Stimulated activated CD8-positive, alpha-beta memory T cell treated with anti-CD3 and anti-CD28 coated beads, Interleukin-12 subunit alpha, Interleukin-12 subunit beta, amount 100 ng/mL, for 4 hours (primary cell): ENCODE results near the gene ZFR2.

Experiments
- DNase-seq: peaks from one replicate; pipeline ENCODE4 v3.0.0-alpha.2; 2020; ENCODE audit warnings: low read depth

The ZFR2 gene

DNA sequence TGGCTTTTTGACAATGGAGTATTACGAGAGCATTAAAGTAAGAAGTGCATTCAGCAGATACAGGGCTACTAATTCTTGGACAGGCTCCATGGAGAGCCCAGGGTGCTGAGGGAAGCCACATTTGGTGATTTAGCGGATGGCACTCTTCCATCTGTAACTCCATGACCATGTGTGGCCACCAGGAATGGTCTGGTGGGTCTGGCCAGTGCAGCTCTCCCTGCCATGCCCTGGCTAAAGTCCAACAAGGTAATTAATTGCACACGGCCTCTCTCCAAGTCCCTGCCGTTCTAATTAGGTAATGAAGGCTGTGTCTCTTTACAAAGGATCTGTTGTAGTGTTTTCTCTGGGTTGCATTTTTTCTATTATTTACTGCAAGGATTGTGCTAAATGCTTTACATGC, 4.3 kb upstream of the ZFR2 start:
- DNase-seq = no peak

DNA sequence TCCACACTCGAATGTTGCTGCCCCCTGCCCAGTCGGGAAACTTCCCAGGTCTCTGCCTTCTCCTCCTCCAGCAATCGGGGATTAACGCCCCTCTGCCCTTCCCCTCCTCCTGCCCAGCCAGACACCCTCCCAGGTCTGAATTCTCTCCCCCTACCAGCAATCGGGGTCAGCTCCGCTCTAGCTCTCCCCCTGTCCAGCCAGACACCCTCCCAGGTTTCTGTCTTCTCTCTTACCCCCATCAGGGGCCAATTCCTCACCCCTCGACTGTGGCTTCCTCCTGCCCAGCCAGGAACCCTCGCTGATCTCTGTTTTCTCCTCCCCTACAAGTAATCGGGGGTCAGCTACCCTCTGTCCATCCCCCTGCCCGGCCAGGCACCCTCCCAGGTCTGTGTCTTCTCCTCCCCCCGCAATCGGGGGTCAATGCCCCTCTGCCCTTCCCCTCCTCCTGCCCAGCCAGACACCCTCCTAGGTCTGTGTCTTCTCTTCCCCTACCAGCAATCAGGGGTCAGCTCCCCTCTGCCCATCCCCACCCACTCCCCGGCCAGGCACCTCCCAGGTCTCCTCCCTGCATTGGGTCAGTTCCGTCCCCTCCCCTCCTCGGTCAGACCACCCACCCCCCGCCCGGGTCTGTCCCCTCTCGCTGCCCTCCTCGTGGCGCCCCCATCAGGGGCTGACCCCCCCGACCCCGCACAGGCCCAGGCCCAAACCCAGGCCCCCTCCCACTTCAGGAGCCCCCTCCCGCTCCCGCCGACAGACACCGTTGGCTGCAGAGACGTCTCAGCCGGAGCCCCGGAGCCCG, 668 bp downstream of the ZFR2 start:
- no peak for DNase-seq

DNA sequence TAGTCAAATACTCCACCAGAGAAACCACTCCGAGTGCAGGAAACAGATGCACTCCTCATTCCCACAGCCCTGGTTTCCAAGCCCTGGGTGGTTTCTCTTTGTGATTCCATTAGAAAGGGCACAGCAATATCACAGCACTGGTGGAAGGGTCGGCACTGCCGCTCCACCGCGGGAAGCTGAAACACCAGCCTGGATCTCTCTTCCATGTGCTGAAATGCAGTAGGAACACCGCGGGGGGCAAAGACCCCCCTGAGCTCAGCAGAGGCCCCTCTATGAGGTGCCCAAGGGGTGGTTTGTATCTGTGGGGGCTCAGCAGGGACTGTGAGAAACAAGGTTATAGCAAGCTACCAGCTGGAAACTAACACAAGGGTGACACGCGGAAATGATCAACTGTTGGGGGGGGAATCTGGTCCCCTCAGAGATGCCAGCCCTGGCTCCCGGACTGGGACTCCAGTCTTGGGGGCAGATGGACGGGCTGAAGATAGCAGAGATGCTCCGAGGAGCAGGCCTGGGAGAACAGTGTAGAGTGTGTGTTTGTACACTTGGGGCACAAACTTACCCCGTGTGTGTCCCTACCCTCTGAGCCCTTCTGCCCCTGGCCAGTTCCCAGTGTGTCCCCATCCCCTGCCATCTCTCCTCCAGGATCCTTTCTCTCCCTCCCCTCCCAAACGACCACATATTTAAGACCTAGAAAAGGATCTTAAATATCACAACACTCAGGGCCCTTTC, 1.8 kb downstream of the ZFR2 start:
- DNase-seq = no peak

DNA sequence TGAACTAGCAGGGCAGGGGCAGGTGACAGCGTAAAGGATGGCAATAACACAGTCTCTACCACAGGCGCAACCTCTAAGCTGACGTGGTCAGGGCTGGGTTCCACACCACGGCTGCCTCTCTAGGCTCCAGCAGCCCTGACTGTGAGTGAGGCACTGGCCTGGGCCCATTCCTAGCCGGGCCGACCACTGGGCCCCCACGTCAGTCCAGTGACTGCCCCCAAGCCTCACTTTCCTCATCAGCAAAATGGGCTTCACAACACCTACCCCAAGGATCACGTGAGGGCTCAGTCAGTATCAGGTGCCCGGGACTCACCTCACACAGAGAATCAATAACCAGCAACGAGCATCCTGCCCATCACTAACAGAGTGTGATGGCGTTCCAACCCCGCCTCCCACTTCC, 5.2 kb downstream of the ZFR2 start:
- DNase-seq = no peak

DNA sequence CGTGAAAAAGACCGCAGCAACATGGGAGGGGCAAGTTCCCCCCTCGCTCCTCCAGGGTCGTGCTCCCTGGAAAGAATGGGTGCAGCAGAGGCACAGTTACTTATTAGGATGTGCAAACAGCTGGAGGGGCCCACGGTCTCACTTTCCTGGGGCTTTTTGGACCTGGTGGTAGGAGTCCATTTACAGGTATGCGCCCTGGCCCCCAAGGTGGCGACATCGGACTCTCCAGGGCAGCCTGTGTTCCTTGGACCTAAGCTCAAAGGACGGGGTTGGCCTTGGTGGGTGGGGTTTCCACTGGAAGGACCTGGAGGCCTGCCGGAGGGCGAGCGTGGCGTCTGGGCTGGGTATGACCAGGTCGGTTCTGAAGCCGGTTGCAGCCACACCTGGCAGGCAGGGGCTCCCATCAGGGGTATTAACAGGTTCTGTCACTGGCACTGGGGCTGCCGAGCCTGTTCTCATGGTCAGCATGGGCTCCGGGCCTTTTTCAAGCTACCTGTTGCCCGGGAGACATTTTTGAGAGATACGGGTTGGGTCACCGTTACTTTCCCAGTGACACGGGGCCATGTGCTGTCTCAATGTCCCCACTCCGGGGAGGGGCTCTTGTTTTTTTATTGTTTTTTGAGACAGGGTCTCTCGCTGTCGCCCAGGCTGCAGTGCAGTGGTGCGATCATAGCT, 5.9 kb downstream of the ZFR2 start:
- no peak for DNase-seq

DNA sequence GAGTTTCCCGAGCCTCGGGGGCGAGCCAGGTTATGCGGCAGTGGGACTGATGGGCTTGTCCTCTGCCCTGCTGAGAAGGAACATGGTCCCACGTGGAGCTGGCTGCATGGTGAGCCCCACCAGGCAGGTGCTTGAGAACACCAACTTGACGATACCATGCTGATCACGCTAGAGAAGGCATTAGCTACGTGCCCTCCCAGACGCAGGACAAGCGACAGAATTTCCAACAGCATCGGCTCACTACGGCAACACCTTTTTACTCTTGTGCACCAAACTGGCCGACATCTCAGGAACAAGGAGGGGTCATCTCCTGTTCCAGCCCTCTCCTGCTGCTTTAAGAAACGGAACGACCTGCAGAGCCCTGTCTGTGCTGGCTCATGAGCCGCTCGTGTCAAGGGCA, 8.3 kb downstream of the ZFR2 start:
- DNase-seq = no peak

DNA sequence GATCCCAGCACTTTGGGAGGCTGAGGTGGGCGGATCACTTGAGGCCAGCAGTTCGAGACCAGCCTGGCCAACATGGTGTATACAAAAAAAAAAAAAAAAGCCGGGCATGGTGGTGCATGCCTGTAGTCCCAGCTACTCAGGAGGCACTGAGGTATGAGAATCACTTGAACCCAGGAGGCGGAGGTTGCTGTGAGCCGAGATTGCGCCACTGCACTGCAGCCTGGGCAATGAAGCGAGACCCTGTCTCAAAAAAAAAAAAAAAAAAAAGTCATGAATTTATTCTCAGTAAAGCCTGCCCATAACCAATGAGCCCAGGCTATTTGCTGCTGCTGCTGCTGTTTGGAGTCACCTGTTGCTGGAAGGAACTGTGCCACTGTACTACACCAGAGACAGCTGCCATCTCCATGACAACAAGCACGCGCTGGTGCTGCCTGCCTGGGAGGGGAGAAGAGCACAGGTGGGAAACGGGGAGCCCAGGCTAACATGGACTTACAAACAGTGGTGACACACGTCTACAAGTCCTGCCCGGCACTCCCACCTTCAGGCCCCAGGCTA, 11.3 kb downstream of the ZFR2 start:
- DNase-seq = no peak

DNA sequence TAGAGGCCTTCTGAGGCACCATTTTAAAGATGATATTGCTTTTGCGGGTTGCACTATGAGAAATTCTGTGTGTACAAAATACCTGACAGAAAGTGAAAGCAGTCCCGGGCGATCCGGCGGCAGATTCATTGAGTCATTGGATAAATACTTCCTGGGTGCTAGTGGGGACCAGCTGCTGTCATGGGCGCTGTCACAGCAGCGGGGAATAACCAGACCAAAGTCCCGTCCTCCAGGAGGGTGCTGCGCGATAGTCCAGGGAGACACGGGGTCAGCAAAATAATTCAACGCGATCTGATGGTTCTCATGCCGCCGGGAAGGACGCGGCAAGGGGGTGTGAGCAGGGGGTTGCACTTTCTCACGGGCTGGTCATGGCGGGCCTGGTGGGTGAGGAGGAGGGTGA, 13.5 kb downstream of the ZFR2 start:
- no peak for DNase-seq

DNA sequence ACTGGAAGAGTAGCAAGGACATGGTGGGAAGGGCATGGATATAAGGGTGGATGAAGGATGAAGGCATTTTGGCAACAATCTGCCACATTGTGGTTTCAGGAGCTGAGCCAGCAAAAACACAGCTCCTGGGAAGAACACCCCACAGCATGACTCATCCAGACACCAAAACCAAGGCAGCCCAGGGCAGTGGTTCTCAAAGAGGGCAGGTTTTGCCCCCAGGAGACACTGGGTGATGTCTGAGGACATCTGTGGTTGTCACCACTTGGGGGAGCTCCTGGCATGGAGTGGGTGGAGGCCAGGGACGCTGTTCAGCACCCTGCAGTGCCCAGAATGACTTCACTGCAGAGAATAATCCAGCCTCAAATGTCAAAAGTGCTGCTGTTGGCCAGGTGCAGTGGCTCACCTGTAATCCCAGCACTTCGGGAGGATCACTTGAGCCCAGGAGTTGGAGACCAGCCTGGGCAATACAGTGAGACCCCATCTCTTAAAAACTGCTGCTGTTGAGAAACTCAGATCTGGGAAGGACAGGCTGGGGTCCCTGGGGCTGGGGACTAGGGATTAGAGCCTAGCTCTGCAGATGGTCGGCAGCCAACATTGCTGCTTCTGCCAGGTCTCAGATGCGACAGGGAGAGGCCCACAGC, 16.1 kb downstream of the ZFR2 start:
- DNase-seq = peak; percentile 16

DNA sequence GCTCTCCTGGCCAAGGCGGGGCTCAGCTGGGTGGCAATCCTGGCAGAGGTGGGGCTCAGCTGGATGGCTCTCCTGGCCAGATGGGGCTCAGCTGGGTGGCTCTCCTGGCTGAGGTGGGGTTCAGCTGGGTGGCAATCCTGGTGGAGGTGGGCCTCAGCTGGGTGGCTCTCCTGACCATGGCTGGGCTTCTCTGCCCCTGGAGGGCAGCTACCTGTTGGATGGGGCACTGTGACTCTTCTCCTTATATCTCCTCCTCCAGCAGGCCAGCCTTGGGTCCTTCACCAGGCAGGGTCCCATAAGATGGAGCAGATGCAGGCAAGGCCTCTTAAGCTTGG, 16.7 kb downstream of the ZFR2 start:
- no peak for DNase-seq

DNA sequence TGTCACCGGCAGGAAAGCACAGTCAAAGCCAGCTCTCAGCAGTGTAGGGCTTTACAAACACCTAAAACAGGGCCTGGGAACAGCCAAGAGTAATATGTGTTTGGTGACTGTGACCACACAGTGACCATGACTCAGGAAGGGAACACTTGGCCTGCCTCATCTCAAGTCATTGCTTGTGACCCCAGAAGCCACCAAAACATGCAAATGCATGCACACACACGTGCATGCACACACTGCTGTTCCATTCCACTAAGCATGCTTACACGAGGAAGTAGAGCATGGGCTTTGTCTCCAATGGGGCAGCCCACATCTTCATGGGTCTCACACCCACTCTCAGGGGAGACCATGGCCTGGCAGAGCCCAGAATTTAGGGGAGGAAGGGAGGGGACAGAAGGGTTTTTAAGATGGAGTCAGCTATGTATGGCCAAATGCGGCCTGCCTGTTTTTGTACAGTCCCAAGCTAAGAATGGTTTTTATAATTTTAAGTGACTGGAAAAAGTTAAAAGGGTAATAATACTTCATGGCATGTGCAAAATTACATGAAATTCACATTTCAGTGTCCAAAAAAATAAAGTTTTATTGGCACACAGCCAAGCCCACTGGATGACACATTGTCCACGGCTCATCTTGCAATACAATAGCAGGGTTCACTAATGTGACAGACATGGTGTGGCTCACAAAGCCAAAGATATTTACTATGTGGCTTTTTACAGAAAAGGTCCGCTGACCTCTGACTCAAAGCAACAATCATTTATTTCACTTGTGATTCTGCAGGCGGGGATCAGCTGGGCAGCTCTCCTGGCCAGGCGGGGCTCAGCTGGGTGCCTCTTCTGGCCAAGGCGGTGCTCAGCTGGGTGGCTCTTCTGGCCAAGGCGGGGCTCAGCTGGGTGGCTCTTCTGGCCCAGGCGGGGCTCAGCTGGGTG, 17.3 kb downstream of the ZFR2 start:
- DNase-seq = no peak

DNA sequence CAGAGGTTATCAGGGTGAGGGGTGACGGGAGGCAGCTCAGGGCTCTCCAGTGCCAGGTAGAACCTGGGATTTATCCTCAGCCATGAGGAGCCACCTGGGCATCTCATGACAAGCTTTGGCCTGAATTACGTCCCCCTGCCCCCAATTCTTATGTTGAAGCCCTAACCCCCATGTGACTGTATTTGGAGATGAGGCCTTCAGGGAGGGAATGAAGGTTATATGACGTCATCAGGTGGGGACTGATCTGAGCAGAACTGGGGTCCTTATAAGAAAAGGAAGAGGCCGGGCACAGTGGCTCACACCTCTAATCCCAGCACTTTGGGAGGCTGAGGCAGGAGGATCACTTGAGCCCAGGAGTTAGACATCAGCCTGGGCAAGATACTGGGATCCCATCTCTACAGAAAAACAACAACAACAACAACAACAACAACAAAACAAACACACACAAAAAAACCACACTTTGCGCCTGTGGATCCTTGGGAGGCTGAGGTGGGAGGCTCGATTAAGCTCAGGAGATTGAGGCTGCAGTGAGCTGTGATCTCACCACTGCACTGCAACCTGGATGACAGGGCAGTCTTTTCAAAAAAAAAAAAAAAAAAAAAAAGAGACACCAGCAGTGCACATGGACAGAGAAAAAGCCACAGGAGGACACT, 18.4 kb downstream of the ZFR2 start:
- DNase-seq = no peak

DNA sequence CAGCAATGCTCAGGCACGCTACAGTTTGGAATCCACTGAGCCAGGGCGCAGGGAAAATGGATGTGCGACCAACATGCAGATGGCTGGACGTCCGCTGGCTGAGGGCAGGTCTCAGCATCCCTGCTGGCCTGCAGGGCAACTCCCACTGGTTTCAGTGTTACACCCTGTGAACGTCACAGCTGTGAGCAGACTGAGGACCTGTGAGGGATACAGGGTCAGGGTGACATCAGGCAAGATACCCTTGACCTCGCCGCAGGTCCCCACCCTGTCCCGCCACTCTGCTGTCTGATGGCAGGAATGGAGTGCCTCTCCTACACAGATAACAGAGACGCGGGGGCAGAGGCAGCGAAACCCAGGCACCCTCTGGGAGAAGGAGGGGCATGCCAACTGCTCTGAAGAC, 19.1 kb downstream of the ZFR2 start:
- DNase-seq = no peak

DNA sequence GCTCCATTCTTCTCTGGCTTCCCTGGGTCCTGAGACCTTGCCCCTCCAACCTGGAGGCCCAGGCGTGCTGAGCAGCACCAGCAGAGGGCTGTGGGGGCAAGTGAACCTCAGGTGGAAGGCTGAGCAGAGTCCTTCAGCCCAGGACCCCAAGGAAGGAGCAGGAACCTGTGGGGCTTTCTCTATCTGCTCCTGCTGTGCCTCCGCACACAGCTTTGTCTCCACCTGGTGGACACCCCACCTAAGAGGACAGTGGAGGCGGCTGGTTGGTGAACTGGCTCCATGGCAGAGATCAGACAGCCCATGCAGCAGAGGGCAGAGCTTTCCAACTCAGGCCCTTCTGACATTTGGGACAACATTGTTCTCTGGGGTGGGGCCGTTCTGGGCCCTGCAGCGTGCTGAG, 19.7 kb downstream of the ZFR2 start:
- peak; percentile 34 for DNase-seq

DNA sequence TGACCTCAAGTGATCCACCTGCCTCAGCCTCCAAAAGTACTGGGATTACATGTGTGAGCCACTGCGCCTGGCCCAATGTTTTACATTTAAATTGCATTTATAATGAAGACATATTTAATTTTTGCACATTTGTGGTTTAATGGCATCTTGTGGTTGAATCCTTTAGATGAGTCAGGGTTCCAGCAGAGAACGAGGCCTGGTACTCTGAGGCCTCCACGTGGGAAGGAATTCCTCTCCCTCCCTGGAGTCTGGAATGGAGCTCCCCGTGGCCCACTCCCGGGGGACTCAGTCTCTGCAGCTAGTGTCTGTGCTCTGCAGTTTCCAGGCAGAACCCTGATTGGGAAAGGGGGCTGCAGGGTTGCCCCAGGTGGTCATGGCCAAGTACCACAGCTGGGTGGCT, 24.2 kb downstream of the ZFR2 start:
- DNase-seq = no peak

DNA sequence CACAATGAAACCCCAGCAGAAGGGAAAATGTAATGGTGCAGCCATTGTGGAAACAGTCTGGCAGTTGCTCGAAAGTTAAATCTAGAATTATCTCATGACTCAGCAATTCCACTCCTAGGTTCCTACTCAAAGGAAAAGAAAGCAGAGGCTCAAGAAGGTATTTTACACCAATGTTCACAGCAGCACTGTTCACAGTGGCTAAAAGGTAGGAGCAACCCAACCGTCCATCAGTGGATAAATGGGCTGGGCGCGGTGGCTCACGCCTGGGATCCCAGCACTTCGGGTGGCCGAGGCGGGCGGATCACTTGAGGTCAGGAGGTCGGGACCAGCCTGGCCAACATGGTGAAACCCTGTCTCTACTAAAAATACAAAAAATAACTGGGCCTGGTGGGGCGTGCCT, 25.9 kb downstream of the ZFR2 start:
- no peak for DNase-seq

DNA sequence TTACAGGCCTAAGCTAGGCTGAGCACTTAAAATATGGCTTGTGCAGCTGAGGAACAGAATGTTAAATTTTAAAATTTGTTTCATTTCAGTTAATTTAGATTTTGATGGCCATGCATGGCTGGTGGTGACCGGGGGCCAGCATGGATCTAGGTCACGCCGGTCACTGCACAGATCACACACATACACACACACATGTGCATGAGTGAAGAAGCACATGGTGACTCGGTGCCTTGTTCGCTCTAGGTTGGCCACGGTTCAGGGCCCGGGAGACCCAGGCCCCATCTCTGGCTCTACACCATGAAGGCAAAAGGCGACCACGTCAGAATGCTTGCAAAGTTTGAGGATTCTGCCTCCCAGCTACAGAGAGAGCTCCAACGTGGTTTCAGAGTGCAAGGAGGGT, 28.0 kb downstream of the ZFR2 start:
- DNase-seq = no peak

DNA sequence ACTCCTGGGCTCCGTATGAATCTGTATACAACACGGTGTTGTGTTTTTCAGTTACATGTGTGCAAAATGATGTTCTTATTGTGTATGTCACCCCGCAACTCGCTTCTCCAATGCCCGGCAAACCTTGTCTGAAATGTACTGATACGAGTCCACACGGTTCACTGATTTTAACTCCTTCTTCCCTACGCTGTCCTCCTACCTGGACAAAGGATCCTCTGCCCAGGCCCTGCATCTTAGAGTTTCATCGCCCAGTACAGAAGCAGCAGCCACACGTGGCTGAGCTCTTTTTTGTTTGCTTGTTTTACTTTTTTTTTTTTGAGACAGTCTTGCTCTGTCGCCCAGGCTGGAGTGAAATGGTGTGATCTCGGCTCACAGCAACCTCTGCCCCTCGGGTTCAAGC, 28.9 kb downstream of the ZFR2 start:
- DNase-seq = no peak

DNA sequence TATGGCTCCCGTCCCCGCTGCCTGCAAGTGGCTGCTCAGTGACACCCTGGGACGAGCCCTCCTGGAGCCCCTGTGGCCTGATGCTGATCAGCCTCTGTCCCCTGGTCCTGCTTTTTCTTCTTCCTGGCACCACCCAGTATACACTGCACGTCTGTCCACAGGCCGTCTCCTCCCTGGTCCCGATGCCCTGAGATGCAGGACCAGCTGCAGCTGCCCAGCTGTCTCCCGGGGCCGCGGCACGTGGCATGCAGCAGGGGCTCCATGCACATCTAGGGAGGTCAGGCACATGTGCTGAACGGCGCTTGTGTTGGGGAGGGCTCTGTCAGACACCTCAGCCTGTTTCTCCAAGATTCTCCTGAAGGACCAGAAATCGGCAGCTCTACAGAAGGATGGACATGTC, 30.2 kb downstream of the ZFR2 start:
- no peak for DNase-seq

DNA sequence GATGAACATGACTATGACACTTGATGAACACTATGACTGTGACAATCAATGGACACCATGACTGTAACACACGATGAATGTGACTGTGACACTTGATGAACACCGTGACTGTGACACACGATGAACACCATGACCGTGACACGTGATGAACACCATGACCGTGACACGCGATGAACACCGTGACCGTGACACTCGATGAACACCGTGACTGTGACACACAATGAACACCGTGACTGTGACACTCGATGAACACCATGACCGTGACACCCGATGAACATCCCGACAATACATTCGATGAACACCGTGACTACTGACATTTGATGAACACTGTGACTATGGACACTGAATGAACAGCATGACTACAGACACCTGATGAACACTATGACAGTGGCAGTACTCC, 30.9 kb downstream of the ZFR2 start:
- DNase-seq = no peak

DNA sequence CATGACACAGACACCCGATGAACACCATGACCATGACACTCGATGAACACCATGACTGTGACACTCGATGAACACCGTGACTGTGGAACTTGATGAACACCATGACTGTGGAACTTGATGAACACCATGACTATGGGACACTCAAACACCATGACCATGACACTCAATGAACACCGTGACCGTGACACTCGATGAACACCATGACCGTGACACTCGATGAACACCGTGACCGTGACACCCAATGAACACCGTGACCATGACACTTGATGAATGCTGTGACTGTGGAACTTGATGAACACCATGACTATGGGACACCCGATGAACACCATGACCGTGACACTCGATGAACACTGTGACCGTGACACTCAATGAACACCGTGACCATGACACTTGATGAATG, 31.5 kb downstream of the ZFR2 start:
- no peak for DNase-seq
